ENCODE results near the gene TPD52L1.

TPD52L1 gene

GRCh38 chr6:125306756-125307149, 153.2 kb downstream of the TPD52L1 start:
- TF ChIP-seq, protein P1, sequence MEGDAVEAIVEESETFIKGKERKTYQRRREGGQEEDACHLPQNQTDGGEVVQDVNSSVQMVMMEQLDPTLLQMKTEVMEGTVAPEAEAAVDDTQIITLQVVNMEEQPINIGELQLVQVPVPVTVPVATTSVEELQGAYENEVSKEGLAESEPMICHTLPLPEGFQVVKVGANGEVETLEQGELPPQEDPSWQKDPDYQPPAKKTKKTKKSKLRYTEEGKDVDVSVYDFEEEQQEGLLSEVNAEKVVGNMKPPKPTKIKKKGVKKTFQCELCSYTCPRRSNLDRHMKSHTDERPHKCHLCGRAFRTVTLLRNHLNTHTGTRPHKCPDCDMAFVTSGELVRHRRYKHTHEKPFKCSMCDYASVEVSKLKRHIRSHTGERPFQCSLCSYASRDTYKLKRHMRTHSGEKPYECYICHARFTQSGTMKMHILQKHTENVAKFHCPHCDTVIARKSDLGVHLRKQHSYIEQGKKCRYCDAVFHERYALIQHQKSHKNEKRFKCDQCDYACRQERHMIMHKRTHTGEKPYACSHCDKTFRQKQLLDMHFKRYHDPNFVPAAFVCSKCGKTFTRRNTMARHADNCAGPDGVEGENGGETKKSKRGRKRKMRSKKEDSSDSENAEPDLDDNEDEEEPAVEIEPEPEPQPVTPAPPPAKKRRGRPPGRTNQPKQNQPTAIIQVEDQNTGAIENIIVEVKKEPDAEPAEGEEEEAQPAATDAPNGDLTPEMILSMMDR (IDR thresholded peaks at IDR 0.05) = no peak

GRCh38 chr6:125307150-125307838, 153.7 kb downstream of the TPD52L1 start:
- TF ChIP-seq, protein P1 (IDR thresholded peaks at IDR 0.05) = no peak

DNA sequence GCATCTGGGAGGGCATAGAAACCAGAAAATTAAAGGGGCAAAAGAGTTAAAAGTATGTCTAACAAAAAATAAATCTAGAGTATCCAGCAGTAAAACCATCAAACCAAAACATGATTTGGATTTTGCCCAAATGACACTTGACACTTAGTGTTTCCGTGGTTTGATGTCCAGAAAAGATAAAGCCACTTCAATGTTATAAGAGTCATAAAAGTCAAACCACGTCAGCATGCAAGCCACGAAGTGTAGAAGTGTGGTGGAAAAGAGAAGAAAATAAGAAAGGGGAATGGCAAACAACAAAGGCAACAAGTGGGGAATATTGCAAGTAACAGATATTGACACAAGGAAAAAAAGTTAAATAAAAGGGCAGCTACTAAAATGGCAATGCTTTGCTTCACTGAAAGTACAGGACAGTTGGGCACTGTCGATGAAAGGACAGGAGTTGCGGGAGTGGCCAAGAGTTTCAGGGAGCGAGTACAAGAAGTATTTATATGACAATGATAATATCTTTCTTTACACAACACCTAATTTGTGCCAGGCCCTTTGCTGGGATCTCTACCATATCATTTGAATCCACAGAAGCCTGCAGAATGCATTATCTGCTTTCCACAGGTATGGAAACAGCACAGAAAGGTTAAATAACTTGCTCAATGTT, 154.5 kb downstream of the TPD52L1 start:
- TF ChIP-seq, protein P1 (IDR thresholded peaks at IDR 0.05) = no peak

DNA sequence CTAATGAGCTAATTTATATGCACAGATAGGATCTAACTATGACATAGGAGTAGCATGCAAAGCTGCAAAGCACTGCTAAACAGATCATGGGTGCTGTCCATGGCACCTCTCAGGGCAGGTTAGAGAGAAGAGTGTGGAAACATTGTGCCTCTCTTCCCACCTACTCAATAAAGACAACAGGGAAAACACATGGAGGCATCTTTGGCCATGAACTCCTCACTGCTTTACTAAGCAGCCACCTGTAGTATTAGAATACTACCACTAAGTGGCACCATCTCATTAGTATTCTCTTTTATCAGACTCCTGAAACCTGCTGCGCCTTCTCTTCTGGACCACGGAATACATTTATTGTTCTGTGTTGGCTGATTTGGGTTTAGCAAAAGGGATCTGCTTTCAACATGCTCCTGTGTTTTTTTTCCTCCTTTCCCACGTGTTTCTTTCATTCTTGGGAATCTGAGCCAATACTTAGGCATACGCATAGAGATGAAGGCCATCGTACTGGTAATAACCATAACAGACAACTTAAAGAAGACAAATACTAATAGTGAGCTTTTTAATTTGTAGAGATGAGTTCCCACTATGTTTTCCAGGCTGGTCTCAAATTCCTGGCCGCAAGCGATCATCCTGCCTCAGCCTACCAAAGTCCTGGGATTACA, 157.5 kb downstream of the TPD52L1 start:
- TF ChIP-seq, protein P1 (IDR thresholded peaks at IDR 0.05) = peak; percentile 80

DNA sequence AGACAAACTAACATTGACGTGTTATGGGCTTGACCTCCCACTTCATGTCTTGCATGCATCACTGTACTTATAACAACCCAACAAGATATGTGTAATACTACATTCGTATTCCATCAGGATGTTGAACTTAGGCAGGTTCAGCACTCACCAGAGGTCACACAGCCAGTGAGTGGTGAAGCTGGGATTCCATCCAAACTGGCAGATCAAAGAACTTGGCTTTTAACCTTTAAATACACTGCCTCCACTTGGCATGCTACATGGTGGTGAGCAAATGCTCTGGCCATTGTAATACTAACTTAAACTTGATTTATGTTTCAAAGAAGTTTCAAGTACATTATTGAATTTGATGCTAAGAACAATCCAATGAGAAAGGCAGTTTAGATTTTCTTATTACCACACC, 158.9 kb downstream of the TPD52L1 start:
- TF ChIP-seq, protein P1 (IDR thresholded peaks at IDR 0.05) = no peak

- TF ChIP-seq, protein P1 (IDR thresholded peaks at IDR 0.05) = no peak
Measured at GRCh38 chr6:125312950-125313349, 159.4 kb downstream of the TPD52L1 start.
